Putamen (tissue), 1 donor: ENCODE results near the gene ROBO3.

ENCODE experiments used
- DNase-seq: peaks from one replicate; pipeline ENCODE4 v3.0.0-alpha.2; 2016; ENCODE audit warnings: low spot score

ROBO3 gene

GRCh38 chr11:124920870-124921609 is 55.8 kb downstream of the ROBO3 start:
- no peak for DNase-seq

DNA sequence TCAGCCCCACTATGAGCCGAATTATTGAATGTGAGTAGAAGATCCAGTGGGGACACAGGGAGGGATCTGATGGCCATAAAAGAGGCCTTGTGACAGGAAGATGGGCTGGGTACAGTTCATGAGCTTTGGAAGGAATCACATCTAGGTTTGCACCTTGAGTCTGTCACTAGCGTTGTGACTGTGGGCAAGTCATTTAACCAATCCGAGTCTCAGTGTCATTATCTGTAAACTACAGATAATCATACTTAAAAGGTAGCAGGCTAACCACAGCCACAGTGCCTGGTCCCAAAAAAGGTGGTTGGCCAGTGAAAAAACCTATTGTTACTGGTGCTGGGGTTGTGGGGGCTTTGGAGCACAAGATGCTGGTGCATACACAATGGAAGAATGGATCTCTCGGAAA is 57.6 kb downstream of the ROBO3 start:
- no peak for DNase-seq

DNA sequence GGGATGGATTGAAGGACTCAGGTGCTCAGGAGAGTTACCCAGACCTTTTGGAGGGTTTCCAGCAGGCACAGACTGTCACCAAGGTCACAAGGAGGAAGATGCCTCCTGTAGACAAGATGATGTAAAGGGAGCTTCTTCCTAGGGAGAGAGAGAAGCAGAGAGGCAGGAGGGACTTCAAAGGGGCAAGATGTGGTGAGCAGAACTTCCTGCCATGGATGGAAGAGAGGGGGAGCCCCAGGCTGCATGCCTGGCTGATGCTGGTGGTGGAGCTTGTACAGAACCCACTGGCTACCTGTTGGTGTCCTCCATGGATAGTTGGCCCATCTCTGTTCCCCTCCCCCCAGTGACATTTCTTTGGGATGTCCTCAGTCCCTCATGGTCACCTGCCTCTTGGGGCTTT is 58.1 kb downstream of the ROBO3 start:
- no peak for DNase-seq

DNA sequence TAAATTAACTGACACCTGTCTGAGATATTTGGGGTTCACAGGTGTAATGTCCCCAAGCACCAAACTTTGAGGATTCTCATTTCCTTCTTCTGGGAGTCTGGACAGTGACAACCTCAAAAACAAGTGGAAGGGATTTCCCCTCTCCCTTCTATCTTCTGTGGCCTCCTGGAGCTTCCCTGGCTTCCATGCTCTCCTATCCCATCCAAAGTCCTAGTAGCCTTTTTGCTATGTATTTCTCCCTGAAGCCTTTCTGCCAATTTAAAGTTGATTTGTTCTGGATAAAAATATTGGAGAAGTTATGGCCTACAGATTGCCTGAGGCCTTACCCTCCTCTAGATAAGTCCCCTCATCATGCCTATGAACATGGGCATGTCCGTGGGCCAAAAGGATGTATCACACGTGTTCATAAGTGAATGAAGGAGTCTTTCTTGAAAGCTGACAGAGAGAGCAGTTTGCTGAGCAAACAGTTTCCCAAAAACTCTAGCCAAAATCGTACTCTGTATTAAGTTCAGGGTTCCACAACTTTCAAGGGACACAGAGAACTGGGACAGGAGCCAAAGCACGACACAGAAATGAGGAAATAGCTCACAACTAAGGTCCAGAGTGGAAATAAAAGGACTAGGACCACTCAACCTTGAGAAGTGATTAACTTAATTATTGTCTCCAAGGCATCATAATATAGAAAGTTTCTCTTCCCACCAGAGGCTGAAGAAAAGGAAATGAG is 63.9 kb downstream of the ROBO3 start:
- no peak for DNase-seq

- no peak for DNase-seq
Measured at GRCh38 chr11:124930799-124931198, 65.6 kb downstream of the ROBO3 start.
